Measurements from ENCODE around the gene SLC9A9.

DNA sequence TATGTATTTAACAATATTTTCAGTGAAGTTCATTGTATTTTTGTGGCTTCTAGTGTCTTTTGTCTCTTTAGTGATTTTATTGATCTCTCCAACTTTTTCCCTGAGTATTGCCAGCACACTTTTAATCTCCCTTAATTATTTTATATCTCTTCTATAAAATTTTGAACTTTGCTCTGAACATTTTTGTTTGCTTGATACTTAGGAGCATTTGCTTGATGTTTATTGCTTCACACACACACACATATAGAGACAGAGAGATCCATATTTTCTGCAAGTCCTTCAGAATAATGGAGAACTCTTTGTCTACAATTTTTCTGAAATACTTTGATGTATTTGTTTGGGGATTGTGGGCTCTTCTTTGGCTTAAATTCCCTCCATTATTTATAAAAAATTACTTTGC, 213.8 kb downstream of the SLC9A9 start:
- TF ChIP-seq JUNB (CRISPR knock-in tag; conservative IDR thresholded peaks at IDR 0.05) (no peak), SPI1 (IDR thresholded peaks at IDR 0.05; ENCODE audit: borderline replicate concordance, low read depth, low read length) (no peak), RAD21 (CRISPR knock-in tag; conservative IDR thresholded peaks at IDR 0.05 in 1 of 2, IDR thresholded peaks at IDR 0.05 in 1 of 2) (no peak), CTCF (IDR thresholded peaks at IDR 0.05 in 2 of 3, conservative IDR thresholded peaks at IDR 0.05 in 1 of 3; ENCODE audit: insufficient read depth in 2 of 3, low read depth in 1 of 3, low read length in 3 of 3) (no peak)
- TF ChIP-seq, protein P1, sequence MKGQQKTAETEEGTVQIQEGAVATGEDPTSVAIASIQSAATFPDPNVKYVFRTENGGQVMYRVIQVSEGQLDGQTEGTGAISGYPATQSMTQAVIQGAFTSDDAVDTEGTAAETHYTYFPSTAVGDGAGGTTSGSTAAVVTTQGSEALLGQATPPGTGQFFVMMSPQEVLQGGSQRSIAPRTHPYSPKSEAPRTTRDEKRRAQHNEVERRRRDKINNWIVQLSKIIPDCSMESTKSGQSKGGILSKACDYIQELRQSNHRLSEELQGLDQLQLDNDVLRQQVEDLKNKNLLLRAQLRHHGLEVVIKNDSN (CRISPR knock-in tag; IDR thresholded peaks at IDR 0.05) = no peak
- TF ChIP-seq, protein P2, sequence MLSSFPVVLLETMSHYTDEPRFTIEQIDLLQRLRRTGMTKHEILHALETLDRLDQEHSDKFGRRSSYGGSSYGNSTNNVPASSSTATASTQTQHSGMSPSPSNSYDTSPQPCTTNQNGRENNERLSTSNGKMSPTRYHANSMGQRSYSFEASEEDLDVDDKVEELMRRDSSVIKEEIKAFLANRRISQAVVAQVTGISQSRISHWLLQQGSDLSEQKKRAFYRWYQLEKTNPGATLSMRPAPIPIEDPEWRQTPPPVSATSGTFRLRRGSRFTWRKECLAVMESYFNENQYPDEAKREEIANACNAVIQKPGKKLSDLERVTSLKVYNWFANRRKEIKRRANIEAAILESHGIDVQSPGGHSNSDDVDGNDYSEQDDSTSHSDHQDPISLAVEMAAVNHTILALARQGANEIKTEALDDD (IDR thresholded peaks at IDR 0.05) = no peak
